D341Med (cell line): ENCODE data around the gene EPG5.

Source experiments
- DNase-seq: peaks from one replicate; pipeline ENCODE4 v3.0.0; 2012; ENCODE audit warnings: low spot score

The EPG5 gene

GRCh38 chr18:45802814-45803492 is 164.2 kb downstream of the EPG5 start:
- no peak for DNase-seq

DNA sequence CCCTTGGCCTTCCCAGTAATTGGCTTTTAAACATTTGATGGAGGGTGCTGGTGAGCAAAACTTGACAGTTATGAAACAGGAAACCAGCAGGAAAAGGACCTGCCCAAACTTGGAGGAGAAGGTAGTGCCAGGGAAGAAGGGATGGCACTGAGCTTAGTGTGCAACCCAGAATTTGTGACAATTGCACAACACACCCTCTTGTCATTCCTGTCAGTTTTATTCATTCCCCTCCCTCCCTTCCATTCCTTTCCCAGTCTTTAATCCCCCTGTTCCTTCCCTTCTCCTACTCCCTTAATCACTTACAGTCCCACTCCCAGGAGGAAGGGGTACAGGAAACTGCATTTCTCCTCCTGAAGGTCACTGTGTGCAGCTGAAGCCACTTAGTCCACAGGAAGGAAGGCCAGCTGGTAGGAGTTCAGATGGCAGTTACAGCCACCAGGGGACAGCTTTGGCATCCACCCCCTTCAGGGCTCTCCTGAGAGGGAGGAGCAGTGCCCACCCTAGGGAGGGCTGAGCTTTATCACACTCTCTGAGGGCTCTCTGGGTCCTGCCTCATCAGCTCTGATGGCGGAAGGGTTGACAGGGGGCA is 165.6 kb downstream of the EPG5 start:
- DNase-seq, result no peak
